ENCODE results near the gene NTN1. TPM values are rescaled to one million over a fixed set of nuclear protein-coding genes. Genes with fewer than 3 reads are reported as not detected.

NTN1 gene
- total RNA-seq, 2 donors from 2014 or later = 3.6 to 4.0 TPM

DNA sequence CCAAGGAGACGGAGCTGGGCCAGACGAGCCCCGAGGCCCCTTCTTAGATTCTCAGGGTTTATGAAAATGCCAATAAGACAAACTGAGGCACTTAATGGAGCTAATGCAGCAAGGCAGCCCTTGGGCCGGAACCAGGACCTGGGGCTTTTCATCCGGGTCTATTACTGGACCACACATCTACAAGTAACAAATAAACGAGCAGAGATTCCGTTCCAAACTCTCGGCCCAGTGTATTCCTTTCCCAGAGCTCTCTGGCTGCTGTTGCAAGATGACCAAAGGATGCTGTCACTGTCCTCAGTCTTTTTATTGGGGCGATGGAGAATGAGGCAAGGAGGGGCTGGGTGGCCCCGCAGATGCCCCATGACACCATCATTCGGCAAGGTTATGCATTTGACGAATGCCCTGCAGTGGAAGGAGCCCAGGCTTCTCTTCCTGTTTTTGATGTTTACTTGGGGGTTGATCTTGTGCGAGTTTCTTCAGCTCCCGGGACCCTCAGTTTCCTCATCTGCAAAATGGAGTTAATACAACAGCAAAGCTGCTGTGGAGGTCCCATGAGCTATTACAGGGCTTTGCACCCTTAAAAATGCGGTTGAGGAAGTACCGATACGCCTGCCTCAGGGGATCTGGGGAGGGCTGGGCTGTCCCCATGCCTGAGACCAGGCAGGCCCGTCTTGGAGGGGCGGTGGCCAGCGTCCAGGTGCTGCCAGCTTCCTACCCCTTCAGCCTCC lies 1.1 kb upstream of the NTN1 start:
- ATAC-seq = no peak
- no peak overlapping the region for H3K4me3 ChIP-seq
- no peaks in the 10 kb centered on the region for H3K9me3 ChIP-seq
- DNase-seq = no peak
- H3K36me3 ChIP-seq (replicated peaks in 1 of 2; ENCODE audit: insufficient read depth in 1 of 2, low read depth in 2 of 2) = no peaks in the 10 kb centered on the region
- peaks cover 46% of the 10 kb centered on the region for H3K4me1 ChIP-seq
- no peaks in the 10 kb centered on the region for H3K27me3 ChIP-seq
- TF ChIP-seq POLR2A (IDR thresholded peaks at IDR 0.05) = no peak
- TF ChIP-seq, protein P1, sequence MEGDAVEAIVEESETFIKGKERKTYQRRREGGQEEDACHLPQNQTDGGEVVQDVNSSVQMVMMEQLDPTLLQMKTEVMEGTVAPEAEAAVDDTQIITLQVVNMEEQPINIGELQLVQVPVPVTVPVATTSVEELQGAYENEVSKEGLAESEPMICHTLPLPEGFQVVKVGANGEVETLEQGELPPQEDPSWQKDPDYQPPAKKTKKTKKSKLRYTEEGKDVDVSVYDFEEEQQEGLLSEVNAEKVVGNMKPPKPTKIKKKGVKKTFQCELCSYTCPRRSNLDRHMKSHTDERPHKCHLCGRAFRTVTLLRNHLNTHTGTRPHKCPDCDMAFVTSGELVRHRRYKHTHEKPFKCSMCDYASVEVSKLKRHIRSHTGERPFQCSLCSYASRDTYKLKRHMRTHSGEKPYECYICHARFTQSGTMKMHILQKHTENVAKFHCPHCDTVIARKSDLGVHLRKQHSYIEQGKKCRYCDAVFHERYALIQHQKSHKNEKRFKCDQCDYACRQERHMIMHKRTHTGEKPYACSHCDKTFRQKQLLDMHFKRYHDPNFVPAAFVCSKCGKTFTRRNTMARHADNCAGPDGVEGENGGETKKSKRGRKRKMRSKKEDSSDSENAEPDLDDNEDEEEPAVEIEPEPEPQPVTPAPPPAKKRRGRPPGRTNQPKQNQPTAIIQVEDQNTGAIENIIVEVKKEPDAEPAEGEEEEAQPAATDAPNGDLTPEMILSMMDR (IDR thresholded peaks at IDR 0.05) = no peak
- peak overlapping the region in 3 of 4 donors; percentile 37 to 75 (median 60) for H3K27ac ChIP-seq
- intact Hi-C loops (cut with DNase I) = no loop called here
- WGBS, 2 donors = 69% methylated on average over 16 to 20 of the region's 20 CpGs

DNA sequence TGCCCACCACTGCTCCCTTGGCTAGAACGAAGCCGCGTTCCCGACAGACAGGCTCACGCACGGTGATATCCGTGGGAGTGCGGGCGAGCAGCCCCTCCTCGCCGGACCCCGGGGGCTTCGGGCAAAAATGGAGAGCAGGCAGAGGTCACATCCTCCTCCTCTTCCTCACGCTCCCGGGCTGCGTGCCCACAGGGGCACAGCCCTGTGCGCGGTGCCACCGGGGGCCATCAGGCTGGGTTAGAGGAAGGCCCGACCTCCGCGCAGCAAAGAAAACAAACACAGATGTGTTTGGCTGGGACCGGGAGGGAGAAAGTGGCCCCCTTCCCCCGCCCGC lies 519 bp upstream of the NTN1 start:
- no peak for TF ChIP-seq POLR2A (IDR thresholded peaks at IDR 0.05)
- TF ChIP-seq, protein P1 (IDR thresholded peaks at IDR 0.05) = no peak
- peak overlapping the region in 3 of 4 donors; percentile 37 to 75 (median 60) for H3K27ac ChIP-seq
- no peak for ATAC-seq
- H3K4me1 ChIP-seq = peaks cover 46% of the 10 kb centered on the region
- no peak for DNase-seq
- no peaks in the 10 kb centered on the region for H3K36me3 ChIP-seq (replicated peaks in 1 of 2; ENCODE audit: insufficient read depth in 1 of 2, low read depth in 2 of 2)
- intact Hi-C loops (cut with DNase I) = no loop called here
- H3K4me3 ChIP-seq = peak overlapping the region; percentile 30 to 41
- H3K9me3 ChIP-seq = no peaks in the 10 kb centered on the region
- no peaks in the 10 kb centered on the region for H3K27me3 ChIP-seq
- 7 to 8% methylated on average over 19 to 25 of the region's 25 CpGs for WGBS, 2 donors

DNA sequence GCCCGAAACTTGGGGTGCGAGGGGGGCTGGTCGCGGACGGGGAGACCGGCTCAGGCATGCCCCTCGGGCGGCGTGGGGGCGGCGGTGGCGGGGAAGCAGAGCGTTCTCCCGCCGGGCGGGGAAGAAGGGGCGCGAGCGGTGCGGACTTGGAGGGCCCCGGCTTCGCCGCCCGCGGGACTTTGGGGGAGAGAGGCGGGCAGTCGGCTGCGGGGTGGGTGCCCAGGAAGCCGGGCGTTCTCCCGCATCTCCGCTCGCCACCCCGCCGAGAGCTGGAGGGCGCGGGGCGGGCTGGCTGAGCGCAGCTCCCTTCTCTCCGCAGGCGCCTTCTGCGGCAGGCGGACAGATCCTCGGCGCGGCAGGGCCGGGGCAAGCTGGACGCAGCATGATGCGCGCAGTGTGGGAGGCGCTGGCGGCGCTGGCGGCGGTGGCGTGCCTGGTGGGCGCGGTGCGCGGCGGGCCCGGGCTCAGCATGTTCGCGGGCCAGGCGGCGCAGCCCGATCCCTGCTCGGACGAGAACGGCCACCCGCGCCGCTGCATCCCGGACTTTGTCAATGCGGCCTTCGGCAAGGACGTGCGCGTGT lies 772 bp downstream of the NTN1 start:
- DNase-seq (peak in 3 of 4 donors; percentile 33 to 56 (median 34)), ATAC-seq (peak; percentile 39)
- intact Hi-C loops (cut with DNase I) = no loop called here
- no peaks in the 10 kb centered on the region for H3K9me3 ChIP-seq
- no peaks in the 10 kb centered on the region for H3K36me3 ChIP-seq (replicated peaks in 1 of 2; ENCODE audit: insufficient read depth in 1 of 2, low read depth in 2 of 2)
- WGBS, 2 donors = 1% methylated on average over 73 of the region's 79 CpGs; no CpG with 5 or more reads in 1 of the 2 donors
- no peaks in the 10 kb centered on the region for H3K27me3 ChIP-seq
- no peak for TF ChIP-seq POLR2A (IDR thresholded peaks at IDR 0.05)
- TF ChIP-seq, protein P1 (IDR thresholded peaks at IDR 0.05) = no peak
- peak overlapping the region; percentile 29 to 43 for H3K4me3 ChIP-seq
- peak overlapping the region in 3 of 4 donors; percentile 37 to 75 (median 60) for H3K27ac ChIP-seq
- peaks cover 38% of the 10 kb centered on the region for H3K4me1 ChIP-seq

DNA sequence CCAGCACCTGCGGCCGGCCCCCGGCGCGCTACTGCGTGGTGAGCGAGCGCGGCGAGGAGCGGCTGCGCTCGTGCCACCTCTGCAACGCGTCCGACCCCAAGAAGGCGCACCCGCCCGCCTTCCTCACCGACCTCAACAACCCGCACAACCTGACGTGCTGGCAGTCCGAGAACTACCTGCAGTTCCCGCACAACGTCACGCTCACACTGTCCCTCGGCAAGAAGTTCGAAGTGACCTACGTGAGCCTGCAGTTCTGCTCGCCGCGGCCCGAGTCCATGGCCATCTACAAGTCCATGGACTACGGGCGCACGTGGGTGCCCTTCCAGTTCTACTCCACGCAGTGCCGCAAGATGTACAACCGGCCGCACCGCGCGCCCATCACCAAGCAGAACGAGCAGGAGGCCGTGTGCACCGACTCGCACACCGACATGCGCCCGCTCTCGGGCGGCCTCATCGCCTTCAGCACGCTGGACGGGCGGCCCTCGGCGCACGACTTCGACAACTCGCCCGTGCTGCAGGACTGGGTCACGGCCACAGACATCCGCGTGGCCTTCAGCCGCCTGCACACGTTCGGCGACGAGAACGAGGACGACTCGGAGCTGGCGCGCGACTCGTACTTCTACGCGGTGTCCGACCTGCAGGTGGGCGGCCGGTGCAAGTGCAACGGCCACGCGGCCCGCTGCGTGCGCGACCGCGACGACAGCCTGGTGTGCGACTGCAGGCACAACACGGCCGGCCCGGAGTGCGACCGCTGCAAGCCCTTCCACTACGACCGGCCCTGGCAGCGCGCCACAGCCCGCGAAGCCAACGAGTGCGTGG lies 1.5 kb downstream of the NTN1 start:
- intact Hi-C loops (cut with DNase I) = no loop called here
- Histone ChIP-seq H3K36me3 (replicated peaks in 1 of 2; ENCODE audit: insufficient read depth in 1 of 2, low read depth in 2 of 2) (no peaks in the 10 kb centered on the region), H3K27ac (no peak overlapping the region), H3K27me3 (no peaks in the 10 kb centered on the region), H3K9me3 (no peaks in the 10 kb centered on the region), H3K4me1 (peaks cover 30% of the 10 kb centered on the region), H3K4me3 (peak overlapping the region; percentile 29 to 43)
- DNase-seq = peak in 2 of 4 donors; percentile 17 to 34
- TF ChIP-seq POLR2A (IDR thresholded peaks at IDR 0.05) = no peak
- TF ChIP-seq, protein P1 (IDR thresholded peaks at IDR 0.05) = no peak
- WGBS, 2 donors = 11 to 20% methylated on average over 2 to 103 of the region's 106 CpGs
- ATAC-seq = no peak
